GM23338 (cell line): Measurements from ENCODE around the gene RASA3. TPM values are rescaled to one million over a fixed set of nuclear protein-coding genes. Genes with fewer than 3 reads are reported as not detected.

ENCODE experiments used
- ATAC-seq: fragments of 200-7000 bp; cut with Tn5 transposase; 3 replicates; pipeline ENCODE4 v1.9.1; 2020
- DNase-seq: peaks from one replicate; pipeline ENCODE4 v3.0.0-alpha.2; 2015; ENCODE audit warnings: low spot score
- H2AFZ ChIP-seq: fragments of 200-600 bp; sonication (generic); 2 replicates; pipeline ENCODE4 v1.8.0; 2016; ENCODE audit warnings: antibody characterized with exemption, mild to moderate bottlenecking, moderate library complexity
- H3F3A ChIP-seq: fragments of 200-600 bp; sonication (generic); replicated peaks from 2 replicates; pipeline ENCODE4 v1.8.0; 2017; ENCODE audit warnings: antibody characterized with exemption, mixed run types, low read depth
- H3K27ac ChIP-seq: fragments of 200-600 bp; sonication (generic); 2 replicates; pipeline ENCODE4 v1.6.1; 2016; ENCODE audit warnings: low read depth
- H3K27me3 ChIP-seq: fragments of 200-600 bp; sonication (generic); 2 replicates; pipeline ENCODE4 v1.8.0; 2016; ENCODE audit warnings: mild to moderate bottlenecking, mixed run types, moderate library complexity; ENCODE audit not compliant: insufficient read depth
- H3K36me3 ChIP-seq: fragments of 200-600 bp; sonication (generic); 2 replicates; pipeline ENCODE4 v1.8.0; 2016; ENCODE audit warnings: mild to moderate bottlenecking; ENCODE audit not compliant: insufficient read depth
- H3K4me1 ChIP-seq: fragments of 200-600 bp; sonication (generic); 2 replicates; pipeline ENCODE4 v1.8.0; 2016; ENCODE audit warnings: mild to moderate bottlenecking, moderate library complexity; ENCODE audit not compliant: insufficient read depth
- H3K4me2 ChIP-seq: fragments of 200-600 bp; sonication (generic); 2 replicates; pipeline ENCODE4 v1.7.1; 2017; ENCODE audit warnings: mixed run types
- H3K4me3 ChIP-seq: fragments of 200-600 bp; sonication (generic); 2 replicates; pipeline ENCODE4 v1.6.1; 2016; ENCODE audit warnings: mixed run types
- H3K79me2 ChIP-seq: fragments of 200-600 bp; sonication (generic); replicated peaks from 2 replicates; pipeline ENCODE4 v1.8.0; 2017; ENCODE audit warnings: mild to moderate bottlenecking; ENCODE audit not compliant: insufficient read depth
- H3K9me2 ChIP-seq: fragments of 200-600 bp; sonication (generic); 2 replicates; pipeline ENCODE4 v1.8.0; 2017; ENCODE audit not compliant: insufficient read depth
- H4K20me1 ChIP-seq: fragments of 200-600 bp; sonication (generic); replicated peaks from 2 replicates; pipeline ENCODE4 v1.8.0; 2017; ENCODE audit warnings: mild to moderate bottlenecking; ENCODE audit not compliant: insufficient read depth
- H3K27ac Mint-ChIP-seq: 2 replicates; pipeline ENCODE4 v1.8.0; 2020; ENCODE audit warnings: inconsistent platforms, mild to moderate bottlenecking, moderate library complexity, mixed read lengths
- H3K27me3 Mint-ChIP-seq: 3 replicates; pipeline ENCODE4 v1.8.0; 2022; ENCODE audit warnings: low read depth, mild to moderate bottlenecking, moderate library complexity, mixed read lengths, inconsistent platforms; ENCODE audit not compliant: insufficient read depth, poor library complexity
- H3K36me3 Mint-ChIP-seq: 3 replicates; pipeline ENCODE4 v1.8.0; 2021; ENCODE audit warnings: low read depth, mild to moderate bottlenecking, inconsistent platforms, moderate library complexity, mixed read lengths
- H3K4me1 Mint-ChIP-seq: 3 replicates; pipeline ENCODE4 v1.8.0; 2020; ENCODE audit warnings: mild to moderate bottlenecking, inconsistent platforms, mixed read lengths
- H3K4me3 Mint-ChIP-seq: 3 replicates; pipeline ENCODE4 v1.8.0; 2021; ENCODE audit warnings: moderate library complexity, mild to moderate bottlenecking, inconsistent platforms, mixed read lengths
- H3K9me3 Mint-ChIP-seq: 3 replicates; pipeline ENCODE4 v1.8.0; 2020; ENCODE audit warnings: moderate library complexity, mild to moderate bottlenecking, inconsistent platforms, mixed read lengths
- ETS1 ChIP-seq: IDR thresholded peaks from 2 replicates; pipeline ENCODE4 v1.6.1; 2016; ENCODE audit warnings: antibody characterized with exemption
- EZH2 ChIP-seq: fragments of 200-600 bp; sonication (generic); IDR thresholded peaks from one replicate; pipeline ENCODE4 v1.8.0; 2017; ENCODE audit warnings: antibody characterized with exemption, mild to moderate bottlenecking, low read depth; ENCODE audit not compliant: unreplicated experiment
- EZH2phosphoT487 ChIP-seq: fragments of 200-600 bp; sonication (generic); IDR thresholded peaks from one replicate; pipeline ENCODE4 v1.8.1; 2018; ENCODE audit warnings: antibody characterized with exemption; ENCODE audit not compliant: unreplicated experiment
- JUNB ChIP-seq: IDR thresholded peaks from one replicate; pipeline ENCODE4 v1.6.1; 2016; ENCODE audit warnings: antibody characterized with exemption; ENCODE audit not compliant: unreplicated experiment
- REST ChIP-seq: IDR thresholded peaks from one replicate; pipeline ENCODE4 v1.6.1; 2018; ENCODE audit warnings: antibody characterized with exemption; ENCODE audit not compliant: unreplicated experiment
- STAT1 ChIP-seq: IDR thresholded peaks from one replicate; pipeline ENCODE4 v1.6.1; 2016; ENCODE audit warnings: antibody characterized with exemption; ENCODE audit not compliant: unreplicated experiment
- ZNF114 ChIP-seq: fragments of 250-450 bp; sonication (Bioruptor Pico); IDR thresholded peaks from 2 replicates; pipeline ENCODE4 v1.5.0; 2020; ENCODE audit warnings: mild to moderate bottlenecking, moderate library complexity
- polyA plus RNA-seq: library from polyadenylated mRNA; unstranded; fragments of >200 nt; fragmentation: Nextera tagmentation; extraction: Ambion mirVana; gene quantifications from 2 replicates; pipeline ENCODE4 v1.2.1, GENCODE V29; 2016
- total RNA-seq: library from RNA; depleted of rRNA; stranded (reverse); fragments of >200 nt; shearing (Covaris generic); gene quantifications from 2 replicates; pipeline ENCODE4 v1.2.3, GENCODE V29; 2014

The RASA3 gene
- total and polyA plus RNA-seq, 2 experiments from 2014 or later, result 11.2 to 20.7 TPM

- no peak for TF ChIP-seq REST
- TF ChIP-seq STAT1, result no peak
These were observed 79.4 kb downstream of the RASA3 start (continued) for GRCh38 chr13:114053026-114053425.

- H3K27ac ChIP-seq, result no peak overlapping the region
- Mint-ChIP-seq H3K27ac (no peak overlapping the region), H3K9me3 (no peaks in the 10 kb centered on the region), H3K4me3 (no peak overlapping the region), H3K27me3 (peaks cover 11% of the 10 kb centered on the region), H3K36me3 (no peaks in the 10 kb centered on the region; the same call in 2 of the 3 replicates), H3K4me1 (peaks cover 9% of the 10 kb centered on the region)
- no peaks in the 10 kb centered on the region for H3K27me3 ChIP-seq
- peaks cover 10% of the 10 kb centered on the region for H3K79me2 ChIP-seq
- no peak overlapping the region for H3K4me3 ChIP-seq
- ATAC-seq, result no peak
- no peak for TF ChIP-seq JUNB
- no peaks in the 10 kb centered on the region for H3K9me2 ChIP-seq
- DNase-seq, result no peak
- H3F3A ChIP-seq, result peaks cover 4% of the 10 kb centered on the region
- no peak overlapping the region for H3K4me2 ChIP-seq
- peaks cover 8% of the 10 kb centered on the region; the same call in 1 of the 2 replicates for H4K20me1 ChIP-seq
- H3K4me1 ChIP-seq, result 0 out of 2 replicates have a peak, but pooled peaks cover 3% of the 10 kb centered on the region
- H3K36me3 ChIP-seq, result no peaks in the 10 kb centered on the region
- no peak overlapping the region for H2AFZ ChIP-seq
These were observed 81.6 kb downstream of the RASA3 start for GRCh38 chr13:114050536-114051450.

- DNase-seq (no peak), ATAC-seq (no peak)
- peaks cover 13% of the 10 kb centered on the region for H3K79me2 ChIP-seq
- H2AFZ ChIP-seq, result no peak overlapping the region
- peaks cover 8% of the 10 kb centered on the region for H4K20me1 ChIP-seq
- Mint-ChIP-seq H3K27ac (no peak overlapping the region), H3K9me3 (no peaks in the 10 kb centered on the region; the same call in 2 of the 3 replicates), H3K27me3 (peaks cover 14% of the 10 kb centered on the region), H3K4me3 (no peak overlapping the region), H3K36me3 (no peaks in the 10 kb centered on the region; the same call in 2 of the 3 replicates), H3K4me1 (peaks cover 17% of the 10 kb centered on the region)
- no peak overlapping the region for H3K4me3 ChIP-seq
- H3K4me2 ChIP-seq, result no peak overlapping the region
- H3F3A ChIP-seq, result no peaks in the 10 kb centered on the region
- no peak overlapping the region for H3K27ac ChIP-seq
- no peaks in the 10 kb centered on the region for H3K27me3 ChIP-seq
- H3K36me3 ChIP-seq, result no peaks in the 10 kb centered on the region
- 0 out of 2 replicates have a peak, but pooled peaks cover 3% of the 10 kb centered on the region for H3K4me1 ChIP-seq
- H3K9me2 ChIP-seq, result no peaks in the 10 kb centered on the region
- no peak for TF ChIP-seq STAT1
- no peak for TF ChIP-seq ETS1
- TF ChIP-seq ZNF114 (CRISPR knock-in tag), result no peak
- TF ChIP-seq EZH2phosphoT487, result no peak
- no peak for TF ChIP-seq EZH2
These were observed 82.8 kb downstream of the RASA3 start for GRCh38 chr13:114049626-114050101.
